HepG2 (cell line): Measurements from ENCODE around the gene GJB5. TPM values are rescaled to one million over a fixed set of nuclear protein-coding genes. Genes with fewer than 3 reads are reported as not detected.

Experiments used
- ATAC-seq: fragments of 200-7000 bp; cut with Tn5 transposase; 3 replicates; pipeline ENCODE4 v1.9.1; 2020; ENCODE audit warnings: mild to moderate bottlenecking, moderate library complexity
- BruUV-seq: library from RNA; stranded (reverse); fragments of 400-500 nt; replicated peaks from 2 replicates; lab custom pipeline; 2021; lab: Mats Ljungman, UMichigan
- CTCF ChIA-PET: fragments of 300-600 bp; formaldehyde crosslinking; extraction: SDS; loops from one replicate; lab custom pipeline; 2021; ENCODE audit warnings: low total read pairs, inconsistent platforms, low intra/inter-chr PET ratio; lab: Yijun Ruan, JAX
- POLR2A ChIA-PET: fragments of 350-600 bp; sonication (Branson Sonifier 250); formaldehyde crosslinking; loops from one replicate; lab custom pipeline; 2020; ENCODE audit warnings: antibody characterized with exemption, inconsistent platforms; lab: Yijun Ruan, JAX
- DNase-seq: peaks from one replicate; pipeline ENCODE4 v3.0.0-alpha.2; 2015; ENCODE audit warnings: low spot score
- FAIRE-seq: peaks from 3 replicates; lab custom pipeline; 2011; peaks lifted over from hg19 to GRCh38; lab: Jason Lieb, UNC
- H2AFZ ChIP-seq: one replicate; pipeline ENCODE4 v1.6.1; 2011; ENCODE audit warnings: low read length, inconsistent platforms
- H3K27ac ChIP-seq: fragments of 300-600 bp; 3 replicates; pipeline ENCODE4 v1.8.0; 2011; ENCODE audit warnings: mixed run types, mild to moderate bottlenecking, mixed read lengths, low read length, inconsistent platforms; ENCODE audit not compliant: insufficient read depth; ENCODE audit errors: extremely low read length
- H3K27me3 ChIP-seq, 2 experiments: fragments of 200-600 bp in 1 of 2; 2 replicates in 1 of 2; 3 replicates in 1 of 2; pipeline versions ENCODE4 v1.6.0 to v1.8.0; 2011; ENCODE audit warnings: low read length in 2 of 2, mild to moderate bottlenecking in 2 of 2, moderate library complexity in 2 of 2, inconsistent platforms in 1 of 2; ENCODE audit not compliant: insufficient read depth in 2 of 2, control insufficient read depth in 1 of 2
- H3K36me3 ChIP-seq, 2 experiments: fragments of 200-600 bp in 1 of 2; replicated peaks in 1 of 2; 2 replicates in 1 of 2; 3 replicates in 1 of 2; pipeline versions ENCODE4 v1.5.1 to v1.8.0; 2011; ENCODE audit warnings: low read length in 2 of 2, inconsistent platforms in 1 of 2; ENCODE audit not compliant: insufficient read depth in 2 of 2, control insufficient read depth in 1 of 2
- H3K4me1 ChIP-seq: 2 replicates; pipeline ENCODE4 v1.5.1; 2012; ENCODE audit warnings: low read length, inconsistent platforms; ENCODE audit not compliant: insufficient read depth
- H3K4me2 ChIP-seq: 2 replicates; pipeline ENCODE4 v1.6.0; 2011; ENCODE audit warnings: low read depth, low read length, inconsistent platforms
- H3K4me3 ChIP-seq, 3 experiments: fragments of 200-600 bp in 1 of 3; sonication (generic), shearing (Covaris generic) in 1 of 3; replicated peaks in 1 of 3; 2 replicates each; pipeline ENCODE4 v1.5.1; 2011 to 2016; ENCODE audit warnings: low read length in 3 of 3, inconsistent platforms in 2 of 3, low read depth in 2 of 3, mild to moderate bottlenecking in 2 of 3, control low read depth in 1 of 3, mixed read lengths in 1 of 3; ENCODE audit not compliant: insufficient read depth in 1 of 3
- H3K79me2 ChIP-seq: one replicate; pipeline ENCODE4 v1.6.1; 2011; ENCODE audit warnings: low read length, inconsistent platforms; ENCODE audit not compliant: insufficient read depth
- H3K9ac ChIP-seq: 2 replicates; pipeline ENCODE4 v1.6.0; 2011; ENCODE audit warnings: mild to moderate bottlenecking, low read depth, low read length, inconsistent platforms; ENCODE audit not compliant: insufficient read depth
- H3K9me3 ChIP-seq: 2 replicates; pipeline ENCODE4 v1.5.1; 2012; ENCODE audit warnings: mild to moderate bottlenecking, low read length
- H4K20me1 ChIP-seq: 2 replicates; pipeline ENCODE4 v1.6.0; 2011; ENCODE audit warnings: inconsistent platforms, mild to moderate bottlenecking, low read length, moderate library complexity; ENCODE audit not compliant: insufficient read depth
- EED ChIP-seq: sonication (generic); formaldehyde crosslinking; IDR thresholded peaks from 2 replicates; pipeline ENCODE4 v1.5.0; 2020; ENCODE audit warnings: mild to moderate bottlenecking, missing genetic modification reagents
- FOXC1 ChIP-seq: sonication (generic); formaldehyde crosslinking; IDR thresholded peaks from 2 replicates; pipeline ENCODE4 v1.8.0; 2022; ENCODE audit warnings: mild to moderate bottlenecking, missing genetic modification reagents, borderline replicate concordance
- GABPB1 ChIP-seq: IDR thresholded peaks from 2 replicates; pipeline ENCODE4 v1.6.1; 2016; ENCODE audit warnings: mild to moderate bottlenecking, missing genetic modification reagents, moderate library complexity, missing compliant biosample characterization
- GTF2F1 ChIP-seq: fragments of 150-350 bp; IDR thresholded peaks from 2 replicates; pipeline ENCODE4 v1.6.1; 2014; ENCODE audit warnings: low read length
- MED13 ChIP-seq: sonication (generic); formaldehyde crosslinking; IDR thresholded peaks from 2 replicates; pipeline ENCODE4 v1.5.0; 2020; ENCODE audit warnings: missing genetic modification reagents
- MEIS2 ChIP-seq: sonication (generic); formaldehyde crosslinking; IDR thresholded peaks from 2 replicates; pipeline ENCODE4 v1.9.0; 2021; ENCODE audit warnings: mild to moderate bottlenecking, missing genetic modification reagents
- MIER3 ChIP-seq: IDR thresholded peaks from 2 replicates; pipeline ENCODE4 v1.6.1; 2016; ENCODE audit warnings: missing compliant biosample characterization, borderline replicate concordance
- ZNF121 ChIP-seq: sonication (generic); formaldehyde crosslinking; IDR thresholded peaks from 2 replicates; pipeline ENCODE4 v1.5.0; 2020; ENCODE audit warnings: mild to moderate bottlenecking, missing genetic modification reagents
- ZNF124 ChIP-seq: sonication (generic); formaldehyde crosslinking; IDR thresholded peaks from 2 replicates; pipeline ENCODE4 v1.4.0; 2020; ENCODE audit warnings: missing genetic modification reagents
- ZNF354B ChIP-seq: sonication (generic); formaldehyde crosslinking; IDR thresholded peaks from 2 replicates; pipeline ENCODE4 v1.8.0; 2022; ENCODE audit warnings: mild to moderate bottlenecking, missing genetic modification reagents
- ZNF703 ChIP-seq: sonication (generic); formaldehyde crosslinking; IDR thresholded peaks from 2 replicates; pipeline ENCODE4 v1.5.1; 2020; ENCODE audit warnings: missing genetic modification reagents, mild to moderate bottlenecking, moderate library complexity, borderline replicate concordance
- ZSCAN12 ChIP-seq: sonication (generic); formaldehyde crosslinking; IDR thresholded peaks from 2 replicates; pipeline ENCODE4 v1.9.0; 2021; ENCODE audit warnings: mild to moderate bottlenecking, missing genetic modification reagents
- WGBS: methylation state at CpG from one replicate; pipeline ENCODE4 v1.1.6; 2017; ENCODE audit warnings: low lambda C conversion rate; 5-methylcytosine and 5-hydroxymethylcytosine counted together
- in situ Hi-C: cut with HindIII; loops from 2 replicates; pipeline ENCODE4 v1.10.0; 2017; ENCODE audit warnings: low pct_unique_long_range_greater_than_20kb; ENCODE audit not compliant: extremely low pct_ligation_motif_present
- intact Hi-C: fragments of 100-400 bp; cut with micrococcal nuclease; formaldehyde crosslinking; loops from one replicate; pipeline ENCODE4 v1.10.0; 2022; ENCODE audit not compliant: unreplicated experiment
- polyA plus RNA-seq, 8 experiments: library from polyadenylated mRNA; depleted of rRNA in 3 of 8; stranded (reverse) in 7 of 8; unstranded in 1 of 8; fragments of >200 nt; fragmentation: Illumina TruSeq in 4 of 8; extraction: Trizol in 4 of 8; gene quantifications; 2 replicates each; pipeline versions ENCODE4 v1.2.1 to v1.2.3, GENCODE V29; 2011 to 2016; ENCODE audit warnings: low read depth in 4 of 8, missing spikeins in 1 of 8, mixed read lengths in 1 of 8; ENCODE audit not compliant: insufficient read depth in 1 of 8
- total RNA-seq, 5 experiments: library from RNA; depleted of rRNA; stranded (reverse); fragments of >200 nt; fragmentation: Illumina TruSeq; extraction: Trizol; gene quantifications; 2 replicates each; pipeline ENCODE4 v1.2.3, GENCODE V29; 2016; ENCODE audit warnings: low read depth in 1 of 5

The GJB5 gene
- total and polyA plus RNA-seq, 2 of the 13 experiments (the other 11 are each of a cell fraction or from before 2014, with no cell fraction given): not detected

GRCh38 chr1:34774957-34775356 is 20.1 kb downstream of the GJB5 start (continued):
- TF ChIP-seq ZNF703 (CRISPR knock-in tag): no peak

DNA sequence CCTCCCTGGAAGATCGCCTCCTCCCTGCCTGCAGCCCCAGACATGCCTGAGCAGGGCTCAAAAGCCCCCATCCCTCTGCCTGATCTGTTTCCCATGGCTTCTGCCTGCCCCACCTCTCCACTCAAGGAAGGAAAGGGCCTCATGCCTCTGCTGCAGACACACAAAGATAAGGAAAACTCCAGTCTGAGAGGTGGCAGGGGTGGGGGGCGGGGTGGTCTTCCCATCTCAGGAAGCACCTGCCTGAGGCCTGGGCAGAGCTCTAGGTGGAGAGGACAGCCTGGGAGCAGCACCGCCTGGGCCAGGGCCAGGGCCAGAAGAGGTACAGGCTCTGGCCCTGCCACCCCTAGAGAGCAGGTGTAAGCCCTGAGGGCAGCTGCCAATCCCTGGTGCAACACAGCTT is 22.1 kb downstream of the GJB5 start:
- FAIRE-seq (no peak), DNase-seq (no peak), ATAC-seq (no peak)
- H3K4me3 ChIP-seq: no peak overlapping the region
- BruUV-seq: no TSS peak
- intact Hi-C loops: no loop called here
- no peaks in the 10 kb centered on the region for H3K9me3 ChIP-seq
- H3K27ac ChIP-seq: no peak overlapping the region
- peaks cover 6 to 34% of the 10 kb centered on the region in 2 experiments; a peak in 4 of 5 replicates for H3K27me3 ChIP-seq
- in situ Hi-C loops: no loop called here
- ChIA-PET CTCF (no interaction called here), POLR2A (no interaction called here)
- no peaks in the 10 kb centered on the region for H3K79me2 ChIP-seq
- H3K9ac ChIP-seq: no peak overlapping the region
- H3K4me2 ChIP-seq: no peak overlapping the region
- H3K4me1 ChIP-seq: no peaks in the 10 kb centered on the region
- TF ChIP-seq ZNF124 (CRISPR knock-in tag) (no peak), ZSCAN12 (CRISPR knock-in tag) (no peak), ZNF121 (CRISPR knock-in tag) (no peak), GABPB1 (no peak), FOXC1 (CRISPR knock-in tag) (no peak), ZNF354B (no peak), MED13 (no peak), MIER3 (CRISPR knock-in tag) (no peak), EED (CRISPR knock-in tag) (no peak), GTF2F1 (no peak), MEIS2 (no peak)
- H2AFZ ChIP-seq: no peak overlapping the region
- no peaks in the 10 kb centered on the region for H4K20me1 ChIP-seq
- WGBS: 20% methylated on average over 2 of the region's 3 CpGs
- no peaks in the 10 kb centered on the region for H3K36me3 ChIP-seq
